Mucosa of rectum (tissue), 2 donors: Measurements from ENCODE around the gene NFATC2.
"Not testable (repeated sequence)": the region's sequence is repeated elsewhere in the genome, so short reads cannot be mapped to it uniquely, and the experiment has no call there.

Experiments
- H3K27ac ChIP-seq, 2 donors: one replicate each; pipeline ENCODE4 v1.7.0; 2013; ENCODE audit warnings: inconsistent platforms in 2 of 2, low read depth in 2 of 2, low read length in 2 of 2
- H3K27me3 ChIP-seq, 2 donors: one replicate each; pipeline ENCODE4 v1.7.0; 2013; ENCODE audit warnings: low read length in 2 of 2; ENCODE audit not compliant: control insufficient read depth in 2 of 2, insufficient read depth in 2 of 2
- H3K36me3 ChIP-seq, 2 donors: one replicate each; pipeline ENCODE4 v1.7.0; 2013; ENCODE audit warnings: low read length in 2 of 2; ENCODE audit not compliant: control insufficient read depth in 2 of 2, insufficient read depth in 2 of 2
- H3K4me1 ChIP-seq, 2 donors: one replicate each; pipeline ENCODE4 v1.7.0; 2013; ENCODE audit warnings: low read length in 2 of 2, mild to moderate bottlenecking in 1 of 2; ENCODE audit not compliant: control insufficient read depth in 2 of 2, insufficient read depth in 2 of 2
- H3K4me3 ChIP-seq, 2 donors: one replicate each; pipeline ENCODE4 v1.7.0; 2013; ENCODE audit warnings: low read length in 2 of 2
- H3K9ac ChIP-seq, 2 donors: one replicate each; pipeline ENCODE4 v1.7.0; 2013; ENCODE audit warnings: low read length in 2 of 2, low read depth in 1 of 2, mild to moderate bottlenecking in 1 of 2
- H3K9me3 ChIP-seq, 2 donors: one replicate each; pipeline ENCODE4 v1.7.0; 2013; ENCODE audit warnings: low read length in 2 of 2; ENCODE audit not compliant: control insufficient read depth in 2 of 2
- donor health status: healthy.
- donor health status: Normal muscosa, but diverticular disease.

The NFATC2 gene

GRCh38 chr20:51569815-51570738, 27.6 kb upstream of the NFATC2 start:
- Histone ChIP-seq H3K4me1 (peaks cover 0 to 2% of the 10 kb centered on the region in 2 donors), H3K27ac (no peak overlapping the region), H3K9me3 (no peaks in the 10 kb centered on the region), H3K4me3 (no peak overlapping the region), H3K27me3 (peaks cover 2 to 10% of the 10 kb centered on the region in 2 donors), H3K9ac (no peak overlapping the region), H3K36me3 (no peaks in the 10 kb centered on the region)

- not testable (repeated sequence) for H3K27ac ChIP-seq, H3K9ac ChIP-seq, H3K9me3 ChIP-seq, H3K36me3 ChIP-seq, H3K4me1 ChIP-seq, H3K4me3 ChIP-seq
- peaks cover 11 to 14% of the 10 kb centered on the region in 2 donors for H3K27me3 ChIP-seq
Measured at GRCh38 chr20:51568533-51568932, 26.0 kb upstream of the NFATC2 start.

- Histone ChIP-seq H3K36me3 (no peaks in the 10 kb centered on the region), H3K9me3 (no peaks in the 10 kb centered on the region), H3K27ac (no peak overlapping the region), H3K4me1 (peaks cover 0 to 13% of the 10 kb centered on the region in 2 donors), H3K27me3 (peaks cover 16 to 19% of the 10 kb centered on the region in 2 donors), H3K9ac (no peak overlapping the region), H3K4me3 (no peak overlapping the region)
Measured at GRCh38 chr20:51567622-51568021, 25.1 kb upstream of the NFATC2 start.

GRCh38 chr20:51566594-51566993, 24.1 kb upstream of the NFATC2 start:
- H3K4me3 ChIP-seq = no peak overlapping the region
- H3K4me1 ChIP-seq = peaks cover 8 to 21% of the 10 kb centered on the region in 2 donors
- H3K9me3 ChIP-seq = no peaks in the 10 kb centered on the region
- H3K27ac ChIP-seq = no peak overlapping the region
- H3K27me3 ChIP-seq = peaks cover 24 to 28% of the 10 kb centered on the region in 2 donors
- H3K9ac ChIP-seq = no peak overlapping the region
- H3K36me3 ChIP-seq = no peaks in the 10 kb centered on the region

GRCh38 chr20:51565298-51566144, 23.0 kb upstream of the NFATC2 start:
- Histone ChIP-seq H3K27ac (peak overlapping the region in 1 of 2 donors; percentile 49), H3K27me3 (peaks cover 32 to 35% of the 10 kb centered on the region in 2 donors), H3K9ac (peak overlapping the region in 1 of 2 donors; percentile 34), H3K4me3 (no peak overlapping the region), H3K4me1 (peaks cover 15 to 29% of the 10 kb centered on the region in 2 donors), H3K36me3 (no peaks in the 10 kb centered on the region), H3K9me3 (no peaks in the 10 kb centered on the region)

GRCh38 chr20:51563486-51564332, 21.2 kb upstream of the NFATC2 start:
- Histone ChIP-seq H3K27ac (peak overlapping the region; percentile 77 to 79), H3K36me3 (no peaks in the 10 kb centered on the region), H3K4me1 (peaks cover 16 to 32% of the 10 kb centered on the region in 2 donors), H3K27me3 (peaks cover 48 to 50% of the 10 kb centered on the region in 2 donors), H3K4me3 (peak overlapping the region in 1 of 2 donors; percentile 14), H3K9ac (peak overlapping the region; percentile 9 to 26), H3K9me3 (no peaks in the 10 kb centered on the region)

GRCh38 chr20:51563174-51563485, 20.6 kb upstream of the NFATC2 start:
- Histone ChIP-seq H3K4me1 (peaks cover 16 to 32% of the 10 kb centered on the region in 2 donors), H3K36me3 (no peaks in the 10 kb centered on the region), H3K27me3 (peaks cover 48 to 50% of the 10 kb centered on the region in 2 donors), H3K27ac (peak overlapping the region; percentile 77 to 79), H3K9me3 (no peaks in the 10 kb centered on the region), H3K4me3 (peak overlapping the region; percentile 59 to 68), H3K9ac (peak overlapping the region; percentile 26 to 67)

- no peaks in the 10 kb centered on the region for H3K36me3 ChIP-seq
- H3K4me3 ChIP-seq = peak overlapping the region; percentile 59 to 68
- peak overlapping the region; percentile 67 to 70 for H3K9ac ChIP-seq
Measured at GRCh38 chr20:51562332-51563173, 20.0 kb upstream of the NFATC2 start.

GRCh38 chr20:51562027-51562331, 19.5 kb upstream of the NFATC2 start:
- no peaks in the 10 kb centered on the region for H3K36me3 ChIP-seq
- H3K9me3 ChIP-seq = no peaks in the 10 kb centered on the region
- peak overlapping the region; percentile 49 to 67 for H3K9ac ChIP-seq
- H3K4me3 ChIP-seq = peak overlapping the region; percentile 59 to 68
- peak overlapping the region; percentile 77 to 79 for H3K27ac ChIP-seq
- peaks cover 47 to 50% of the 10 kb centered on the region in 2 donors for H3K27me3 ChIP-seq
- H3K4me1 ChIP-seq = peaks cover 16 to 32% of the 10 kb centered on the region in 2 donors

More at GRCh38 chr20:51562332-51563173, 20.0 kb upstream of the NFATC2 start:
- Histone ChIP-seq H3K27me3 (peaks cover 48 to 50% of the 10 kb centered on the region in 2 donors), H3K9me3 (no peaks in the 10 kb centered on the region), H3K27ac (peak overlapping the region; percentile 77 to 79), H3K4me1 (peaks cover 16 to 32% of the 10 kb centered on the region in 2 donors)
